BLaER1 (cell line): ENCODE results near the gene MRPL55.

Experiments used
- H3K27ac ChIP-seq: shearing (Covaris generic); formaldehyde crosslinking; 2 replicates; pipeline ENCODE4 v1.8.1; 2022
- H3K27me3 ChIP-seq: shearing (Covaris generic); formaldehyde crosslinking; 2 replicates; pipeline ENCODE4 v1.8.1; 2022
- H3K36me3 ChIP-seq: shearing (Covaris generic); formaldehyde crosslinking; 2 replicates; pipeline ENCODE4 v1.8.1; 2022
- H3K4me1 ChIP-seq: shearing (Covaris generic); formaldehyde crosslinking; 2 replicates; pipeline ENCODE4 v1.8.1; 2022
- H3K4me2 ChIP-seq: shearing (Covaris generic); formaldehyde crosslinking; 2 replicates; pipeline ENCODE4 v1.8.1; 2022
- H3K4me3 ChIP-seq: shearing (Covaris generic); formaldehyde crosslinking; 2 replicates; pipeline ENCODE4 v1.8.1; 2022
- H3K9ac ChIP-seq: shearing (Covaris generic); formaldehyde crosslinking; 2 replicates; pipeline ENCODE4 v1.8.1; 2022
- H3K9me3 ChIP-seq: shearing (Covaris generic); formaldehyde crosslinking; 2 replicates; pipeline ENCODE4 v1.8.1; 2022
- H4K20me1 ChIP-seq: shearing (Covaris generic); formaldehyde crosslinking; 2 replicates; pipeline ENCODE4 v1.8.1; 2022
- Cebpa-rat ChIP-seq: shearing (Covaris generic); IDR thresholded peaks from 2 replicates; pipeline ENCODE4 v1.8.1; 2022

Gene MRPL55

GRCh38 chr1:228073857-228074545, 35.1 kb downstream of the MRPL55 start:
- TF ChIP-seq Cebpa-rat = no peak
- no peak overlapping the region for H3K4me2 ChIP-seq
- H3K4me3 ChIP-seq = no peak overlapping the region
- no peaks in the 10 kb centered on the region for H3K9me3 ChIP-seq
- H3K27ac ChIP-seq = no peak overlapping the region
- no peaks in the 10 kb centered on the region for H3K36me3 ChIP-seq
- H4K20me1 ChIP-seq = peaks cover 65% of the 10 kb centered on the region
- H3K27me3 ChIP-seq = no peaks in the 10 kb centered on the region
- H3K9ac ChIP-seq = no peak overlapping the region
- H3K4me1 ChIP-seq = peaks cover 19% of the 10 kb centered on the region

- Histone ChIP-seq H3K4me3 (no peak overlapping the region), H3K9ac (no peak overlapping the region), H3K36me3 (no peaks in the 10 kb centered on the region), H3K4me2 (no peak overlapping the region), H3K27ac (no peak overlapping the region), H3K4me1 (peaks cover 12% of the 10 kb centered on the region), H3K9me3 (no peaks in the 10 kb centered on the region), H4K20me1 (peaks cover 57% of the 10 kb centered on the region), H3K27me3 (no peaks in the 10 kb centered on the region)
- TF ChIP-seq Cebpa-rat = no peak
These were observed 35.8 kb downstream of the MRPL55 start for GRCh38 chr1:228073061-228073856.

- Histone ChIP-seq H3K9ac (no peak overlapping the region), H3K27ac (no peak overlapping the region), H3K4me1 (peaks cover 6% of the 10 kb centered on the region; the same call in 1 of the 2 replicates), H3K27me3 (no peaks in the 10 kb centered on the region), H4K20me1 (peaks cover 55% of the 10 kb centered on the region), H3K4me3 (no peak overlapping the region), H3K4me2 (no peak overlapping the region), H3K36me3 (no peaks in the 10 kb centered on the region), H3K9me3 (no peaks in the 10 kb centered on the region)
- no peak for TF ChIP-seq Cebpa-rat
These were observed 36.4 kb downstream of the MRPL55 start for GRCh38 chr1:228072658-228073043.

- Histone ChIP-seq H3K9ac (no peak overlapping the region), H3K4me1 (no peaks in the 10 kb centered on the region), H3K9me3 (no peaks in the 10 kb centered on the region), H4K20me1 (peaks cover 49% of the 10 kb centered on the region), H3K27ac (no peak overlapping the region), H3K36me3 (no peaks in the 10 kb centered on the region), H3K4me3 (no peak overlapping the region), H3K4me2 (no peak overlapping the region), H3K27me3 (peaks cover 4% of the 10 kb centered on the region; the same call in 1 of the 2 replicates)
- TF ChIP-seq Cebpa-rat = no peak
These were observed 37.1 kb downstream of the MRPL55 start for GRCh38 chr1:228071839-228072657.

GRCh38 chr1:228070851-228071250, 38.2 kb downstream of the MRPL55 start:
- Histone ChIP-seq H3K4me3 (no peak overlapping the region), H3K27me3 (peaks cover 13% of the 10 kb centered on the region; the same call in 1 of the 2 replicates)

GRCh38 chr1:228070173-228070572, 38.9 kb downstream of the MRPL55 start:
- TF ChIP-seq Cebpa-rat = no peak
- H3K36me3 ChIP-seq = no peaks in the 10 kb centered on the region
- H4K20me1 ChIP-seq = peaks cover 31% of the 10 kb centered on the region
- no peak overlapping the region for H3K9ac ChIP-seq
- H3K27me3 ChIP-seq = peaks cover 13% of the 10 kb centered on the region; the same call in 1 of the 2 replicates
- H3K4me1 ChIP-seq = no peaks in the 10 kb centered on the region
- no peak overlapping the region for H3K4me2 ChIP-seq
- no peak overlapping the region for H3K4me3 ChIP-seq
- H3K27ac ChIP-seq = no peak overlapping the region
- H3K9me3 ChIP-seq = no peaks in the 10 kb centered on the region

More at GRCh38 chr1:228070851-228071250, 38.2 kb downstream of the MRPL55 start:
- Histone ChIP-seq H3K4me2 (no peak overlapping the region), H3K4me1 (no peaks in the 10 kb centered on the region), H3K36me3 (no peaks in the 10 kb centered on the region), H3K9me3 (no peaks in the 10 kb centered on the region), H3K9ac (no peak overlapping the region), H4K20me1 (peaks cover 38% of the 10 kb centered on the region), H3K27ac (no peak overlapping the region)
- TF ChIP-seq Cebpa-rat = no peak

GRCh38 chr1:228068359-228068758, 40.7 kb downstream of the MRPL55 start:
- no peaks in the 10 kb centered on the region for H3K36me3 ChIP-seq
- H3K27ac ChIP-seq = no peak overlapping the region
- H3K27me3 ChIP-seq = peaks cover 13% of the 10 kb centered on the region; the same call in 1 of the 2 replicates
- no peak for TF ChIP-seq Cebpa-rat
- no peak overlapping the region for H3K4me3 ChIP-seq
- H3K4me1 ChIP-seq = no peaks in the 10 kb centered on the region
- no peak overlapping the region for H3K4me2 ChIP-seq
- H3K9ac ChIP-seq = no peak overlapping the region
- peaks cover 13% of the 10 kb centered on the region for H4K20me1 ChIP-seq
- H3K9me3 ChIP-seq = no peaks in the 10 kb centered on the region

- H3K4me1 ChIP-seq = no peaks in the 10 kb centered on the region
- H4K20me1 ChIP-seq = no peaks in the 10 kb centered on the region
- no peak for TF ChIP-seq Cebpa-rat
- no peaks in the 10 kb centered on the region for H3K9me3 ChIP-seq
- H3K27me3 ChIP-seq = peaks cover 13% of the 10 kb centered on the region; the same call in 1 of the 2 replicates
- H3K36me3 ChIP-seq = no peaks in the 10 kb centered on the region
- H3K4me3 ChIP-seq = no peak overlapping the region
- H3K4me2 ChIP-seq = no peak overlapping the region
- no peak overlapping the region for H3K27ac ChIP-seq
- H3K9ac ChIP-seq = no peak overlapping the region
These were observed 42.0 kb downstream of the MRPL55 start for GRCh38 chr1:228066891-228067654.

- TF ChIP-seq Cebpa-rat = no peak
These were observed 42.7 kb downstream of the MRPL55 start for GRCh38 chr1:228066416-228066815.

More at GRCh38 chr1:228066416-228066815, 42.7 kb downstream of the MRPL55 start:
- H3K4me3 ChIP-seq = no peak overlapping the region
- no peaks in the 10 kb centered on the region for H3K36me3 ChIP-seq
- no peak overlapping the region for H3K27ac ChIP-seq
- H3K27me3 ChIP-seq = peaks cover 13% of the 10 kb centered on the region; the same call in 1 of the 2 replicates
- H4K20me1 ChIP-seq = no peaks in the 10 kb centered on the region
- no peak overlapping the region for H3K4me2 ChIP-seq
- no peaks in the 10 kb centered on the region for H3K9me3 ChIP-seq
- no peaks in the 10 kb centered on the region for H3K4me1 ChIP-seq
- no peak overlapping the region for H3K9ac ChIP-seq
